AG04450 (cell line): ENCODE measurements around the gene E2F8. TPM values are rescaled to one million over a fixed set of nuclear protein-coding genes. Genes with fewer than 3 reads are reported as not detected.

Source experiments
- CTCF ChIA-PET: fragments of 300-600, 350-600 bp; formaldehyde crosslinking; extraction: SDS; loops from one replicate; lab custom pipeline; 2022; ENCODE audit warnings: antibody characterized with exemption, inconsistent platforms; lab: Charles Lee
- POLR2A ChIA-PET: fragments of 350-600 bp; formaldehyde crosslinking; extraction: SDS; loops from one replicate; lab custom pipeline; 2021; ENCODE audit warnings: antibody characterized with exemption, inconsistent platforms; lab: Yijun Ruan, JAX
- DNase-seq: peaks from one replicate; pipeline ENCODE4 v3.0.0-alpha.2; 2011; ENCODE audit warnings: low read depth, low spot score
- H3K27ac ChIP-seq: one replicate; pipeline ENCODE4 v1.5.1; 2012; ENCODE audit warnings: low read depth, low read length, control low read depth
- H3K27me3 ChIP-seq: one replicate; pipeline ENCODE4 v1.6.0; 2012; ENCODE audit warnings: low read length; ENCODE audit not compliant: control insufficient read depth, insufficient read depth
- H3K4me3 ChIP-seq: 2 replicates; pipeline ENCODE4 v1.5.1; 2011; ENCODE audit warnings: mild to moderate bottlenecking, low read depth, low read length, control low read depth
- H3K9me3 ChIP-seq: 2 replicates; pipeline ENCODE4 v1.5.1; 2012; ENCODE audit warnings: low read length; ENCODE audit not compliant: control insufficient read depth, insufficient read depth
- CTCF ChIP-seq: IDR thresholded peaks from 2 replicates; pipeline ENCODE4 v1.5.1; 2011; ENCODE audit warnings: low read depth, low read length, control low read depth, inconsistent platforms
- polyA plus RNA-seq: library from polyadenylated mRNA; depleted of rRNA; stranded (reverse); fragments of >200 nt; gene quantifications from 2 replicates; pipeline ENCODE4 v1.2.3, GENCODE V29; 2011

Gene E2F8
- polyA plus RNA-seq, 1 experiment: 0.98 TPM

DNA sequence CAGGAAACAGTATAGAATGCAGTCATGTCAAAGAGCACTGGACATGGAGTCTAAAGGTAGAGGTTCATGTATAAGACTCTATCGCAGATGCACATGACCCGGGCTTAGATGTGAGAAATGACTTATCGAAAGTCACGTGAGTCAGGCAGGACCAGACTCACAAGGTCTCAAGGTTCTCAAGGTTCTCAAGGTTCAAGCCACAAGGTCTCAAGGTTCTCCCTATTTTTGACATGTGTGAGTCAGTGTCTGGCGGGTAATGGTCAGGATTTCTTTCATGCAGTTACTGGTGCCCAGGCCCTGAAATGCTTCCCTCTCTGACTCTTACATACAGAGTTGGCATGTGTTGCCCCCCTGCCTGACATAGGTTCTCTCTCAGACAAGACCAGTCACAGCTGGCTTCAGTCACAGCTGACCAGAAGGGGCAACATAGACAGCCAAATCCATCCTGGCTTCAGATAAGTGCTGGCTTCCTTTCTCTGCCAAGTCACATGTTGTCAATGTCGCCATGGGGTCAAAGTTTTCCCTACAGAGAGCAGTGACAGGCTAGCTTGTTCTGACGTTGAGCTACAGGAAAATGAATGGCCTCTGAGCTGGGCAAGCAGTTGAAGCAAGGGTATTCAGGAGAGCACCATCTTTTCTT, 49.1 kb downstream of the E2F8 start:
- ChIA-PET POLR2A (no interaction called here), CTCF (interaction anchor here (1.6 kb wide), 1 partner anchor 121 kb away, joined by 5 read pairs; no protein-coding TSS in a partner anchor)
- no peak for TF ChIP-seq CTCF
- Histone ChIP-seq H3K4me3 (no peak overlapping the region), H3K27me3 (peaks cover 13% of the 10 kb centered on the region), H3K27ac (no peak overlapping the region), H3K9me3 (no peaks in the 10 kb centered on the region)
- DNase-seq: no peak

GRCh38 chr11:19187833-19188258, 52.9 kb downstream of the E2F8 start:
- Histone ChIP-seq H3K4me3 (no peak overlapping the region), H3K27ac (no peak overlapping the region), H3K9me3 (no peaks in the 10 kb centered on the region), H3K27me3 (peaks cover 7% of the 10 kb centered on the region)
- ChIA-PET POLR2A (no interaction called here), CTCF (no interaction called here)
- no peak for TF ChIP-seq CTCF
- no peak for DNase-seq

DNA sequence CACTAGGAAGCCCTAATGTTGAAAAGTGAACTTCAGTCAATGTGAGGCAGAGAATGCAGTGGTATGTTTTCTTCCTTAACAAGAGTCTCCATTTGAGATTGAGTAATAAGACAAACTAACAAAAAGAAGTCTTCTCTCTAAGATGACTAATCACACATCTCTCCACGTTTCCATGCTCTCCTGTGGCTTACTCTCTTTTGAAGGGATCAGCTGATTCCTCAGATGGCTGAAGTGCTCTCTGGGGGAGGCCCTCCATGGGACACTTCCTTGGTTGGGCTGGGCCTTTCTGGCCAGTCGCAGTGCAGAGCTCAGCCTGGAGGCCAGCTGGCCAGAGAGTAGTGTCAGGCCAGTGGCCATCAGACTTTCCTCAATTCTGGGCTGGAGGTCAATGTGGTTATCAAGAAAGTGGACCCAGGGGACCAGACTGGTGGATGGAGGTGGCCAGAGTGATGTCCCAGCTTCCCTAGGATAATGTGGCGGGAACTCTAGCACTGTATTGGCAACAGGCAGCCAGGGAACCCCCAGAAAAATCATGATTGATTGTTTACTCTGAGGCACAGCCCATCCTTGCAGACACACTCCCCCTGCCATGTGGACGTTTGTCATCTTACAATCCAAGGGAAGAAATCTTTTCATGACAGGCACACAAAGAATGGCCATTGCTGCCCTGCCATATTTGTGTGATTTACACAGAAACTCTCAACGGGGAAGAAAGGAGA, 53.5 kb downstream of the E2F8 start:
- Histone ChIP-seq H3K9me3 (no peaks in the 10 kb centered on the region), H3K4me3 (no peak overlapping the region), H3K27me3 (peaks cover 7% of the 10 kb centered on the region), H3K27ac (no peak overlapping the region)
- no peak for DNase-seq
- ChIA-PET CTCF (interaction anchor here (1.5 kb wide), 1 partner anchor 116 kb away, joined by 3 read pairs; no protein-coding TSS in a partner anchor), POLR2A (no interaction called here)
- TF ChIP-seq CTCF: no peak

GRCh38 chr11:19185516-19186052, 55.2 kb downstream of the E2F8 start:
- ChIA-PET CTCF (interaction anchor here (1.1 kb wide), 1 partner anchor 74 kb away, joined by 3 read pairs; no protein-coding TSS in a partner anchor), POLR2A (no interaction called here)
- Histone ChIP-seq H3K9me3 (no peaks in the 10 kb centered on the region), H3K27me3 (peaks cover 4% of the 10 kb centered on the region), H3K27ac (no peak overlapping the region), H3K4me3 (no peak overlapping the region)
- no peak for TF ChIP-seq CTCF
- no peak for DNase-seq

DNA sequence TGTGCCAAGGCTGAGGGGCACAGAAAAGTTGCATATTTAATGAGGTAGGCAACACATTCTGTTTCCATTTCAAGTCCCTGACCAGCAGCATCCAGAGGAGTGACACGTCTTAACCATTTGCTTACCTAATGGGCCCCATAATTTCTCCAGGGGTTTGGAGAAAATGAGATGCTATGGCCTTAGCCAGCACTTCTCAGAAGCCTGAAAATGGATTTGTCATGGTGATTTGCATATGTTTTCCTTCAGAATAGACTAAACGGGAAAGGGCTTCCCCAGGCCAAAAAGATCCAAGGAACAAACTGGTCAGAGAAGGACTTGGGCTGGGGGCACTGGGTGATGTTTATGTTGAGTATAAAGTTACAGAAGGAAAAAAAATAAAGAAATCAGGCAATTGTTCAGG, 55.7 kb downstream of the E2F8 start:
- no peak overlapping the region for H3K4me3 ChIP-seq
- H3K27ac ChIP-seq: no peak overlapping the region
- H3K9me3 ChIP-seq: no peaks in the 10 kb centered on the region
- peaks cover 4% of the 10 kb centered on the region for H3K27me3 ChIP-seq
- no peak for DNase-seq
- CTCF ChIA-PET: no interaction called here
- POLR2A ChIA-PET: no interaction called here
- no peak for TF ChIP-seq CTCF
